HepG2 (cell line): ENCODE measurements around the gene MROH2A. TPM values are rescaled to one million over a fixed set of nuclear protein-coding genes. Genes with fewer than 3 reads are reported as not detected.

Source experiments
- GABPA ChIP-seq, 2 experiments: IDR thresholded peaks; 2 replicates each; pipeline ENCODE4 v1.6.1; 2011 to 2016; ENCODE audit warnings: low read depth in 2 of 2, low read length in 1 of 2, missing biosample characterization in 1 of 2, missing genetic modification characterization in 1 of 2
- GATAD2A ChIP-seq: IDR thresholded peaks from 2 replicates; pipeline ENCODE4 v1.6.1; 2016
- KDM3A ChIP-seq: IDR thresholded peaks from 2 replicates; pipeline ENCODE4 v1.6.1; 2018; ENCODE audit warnings: low read depth, missing compliant biosample characterization
- TOPORS ChIP-seq: sonication (generic); formaldehyde crosslinking; IDR thresholded peaks from 2 replicates; pipeline ENCODE4 v1.8.0; 2023; ENCODE audit warnings: mild to moderate bottlenecking, missing genetic modification reagents
- YY1 ChIP-seq: IDR thresholded peaks from 2 replicates; pipeline ENCODE4 v1.6.1; 2011; ENCODE audit warnings: low read length, low read depth, moderate library complexity, mild to moderate bottlenecking; ENCODE audit not compliant: insufficient read depth, insufficient replicate concordance
- ZNF138 ChIP-seq: sonication (generic); formaldehyde crosslinking; IDR thresholded peaks from 2 replicates; pipeline ENCODE4 v1.5.0; 2020; ENCODE audit warnings: mild to moderate bottlenecking, low read depth, missing genetic modification reagents
- ZNF317 ChIP-seq: sonication (generic); formaldehyde crosslinking; IDR thresholded peaks from 2 replicates; pipeline ENCODE4 v1.5.0; 2020; ENCODE audit warnings: mild to moderate bottlenecking, missing genetic modification reagents
- ZNF644 ChIP-seq: IDR thresholded peaks from 2 replicates; pipeline ENCODE4 v1.6.1; 2016; ENCODE audit warnings: low read depth
- ZNF709 ChIP-seq: sonication (generic); formaldehyde crosslinking; IDR thresholded peaks from 2 replicates; pipeline ENCODE4 v1.5.0; 2020; ENCODE audit warnings: mild to moderate bottlenecking, missing genetic modification reagents
- ZNF768 ChIP-seq: sonication (generic); formaldehyde crosslinking; IDR thresholded peaks from 2 replicates; pipeline ENCODE4 v1.4.0; 2020; ENCODE audit warnings: missing genetic modification reagents
- ZNF782 ChIP-seq: sonication (generic); formaldehyde crosslinking; IDR thresholded peaks from 2 replicates; pipeline ENCODE4 v1.4.0; 2020; ENCODE audit warnings: missing genetic modification reagents, mild to moderate bottlenecking, borderline replicate concordance
- ZNF879 ChIP-seq: sonication (generic); formaldehyde crosslinking; IDR thresholded peaks from 2 replicates; pipeline ENCODE4 v1.8.1; 2023; ENCODE audit warnings: missing genetic modification reagents
- polyA plus RNA-seq, 8 experiments: library from polyadenylated mRNA; depleted of rRNA in 3 of 8; stranded (reverse) in 7 of 8; unstranded in 1 of 8; fragments of >200 nt; fragmentation: Illumina TruSeq in 4 of 8; extraction: Trizol in 4 of 8; gene quantifications; 2 replicates each; pipeline versions ENCODE4 v1.2.1 to v1.2.3, GENCODE V29; 2011 to 2016; ENCODE audit warnings: low read depth in 4 of 8, missing spikeins in 1 of 8, mixed read lengths in 1 of 8; ENCODE audit not compliant: insufficient read depth in 1 of 8
- total RNA-seq, 5 experiments: library from RNA; depleted of rRNA; stranded (reverse); fragments of >200 nt; fragmentation: Illumina TruSeq; extraction: Trizol; gene quantifications; 2 replicates each; pipeline ENCODE4 v1.2.3, GENCODE V29; 2016; ENCODE audit warnings: low read depth in 1 of 5
- TF ChIP-seq, protein P1 (sequence below): sonication (generic); formaldehyde crosslinking; IDR thresholded peaks from 2 replicates; pipeline ENCODE4 v1.5.1; 2020; ENCODE audit warnings: mild to moderate bottlenecking, missing genetic modification reagents
- TF ChIP-seq, protein P2 (sequence below): sonication (generic); formaldehyde crosslinking; IDR thresholded peaks from 2 replicates; pipeline ENCODE4 v1.4.0; 2020; ENCODE audit warnings: low read depth, missing genetic modification reagents
- TF ChIP-seq, protein P3 (sequence below): sonication (generic); formaldehyde crosslinking; conservative IDR thresholded peaks from 2 replicates; pipeline ENCODE4 v1.8.0; 2022; ENCODE audit warnings: low read depth, missing genetic modification reagents
- TF ChIP-seq, protein P4 (sequence below): sonication (generic); formaldehyde crosslinking; IDR thresholded peaks from 2 replicates; pipeline ENCODE4 v1.4.0; 2020; ENCODE audit warnings: missing genetic modification reagents
- TF ChIP-seq, protein P5 (sequence below): IDR thresholded peaks from 2 replicates; pipeline ENCODE4 v1.6.1; 2016; ENCODE audit warnings: control low read depth

Gene MROH2A
- total and polyA plus RNA-seq, 2 of the 13 experiments (the other 11 are each of a cell fraction or from before 2014, with no cell fraction given) = 0.03 to 0.04 TPM

DNA sequence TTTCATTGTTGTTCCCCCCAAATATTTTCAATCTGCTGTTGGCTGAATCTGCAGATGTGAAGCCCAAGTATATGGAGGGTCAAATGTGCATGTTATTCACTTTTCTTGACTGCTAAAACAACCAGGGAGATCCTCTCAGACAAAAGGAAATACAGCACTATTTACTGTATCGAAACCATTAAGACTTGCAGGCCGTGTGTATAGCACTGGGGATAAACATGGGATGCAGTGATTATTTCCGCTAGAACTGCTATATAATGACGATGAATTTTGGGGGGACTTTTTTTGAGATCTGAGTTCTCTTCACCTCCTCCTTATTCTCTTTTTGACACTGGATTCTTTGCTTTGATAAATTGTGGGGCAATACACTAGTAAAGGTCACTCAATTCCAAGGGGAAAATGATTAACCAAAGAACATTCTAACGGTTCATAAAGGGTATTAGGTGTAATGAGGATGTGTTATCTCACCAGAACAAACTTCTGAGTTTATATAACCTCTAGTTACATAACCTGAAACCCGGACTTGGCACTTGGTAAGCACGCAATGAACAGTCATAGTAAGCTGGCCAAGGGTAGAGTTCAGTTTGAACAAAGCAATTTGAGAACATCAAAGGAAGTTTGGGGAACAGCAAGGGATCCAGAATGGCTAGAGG is 21.6 kb upstream of the MROH2A start (continued):
- TF ChIP-seq, protein P1, sequence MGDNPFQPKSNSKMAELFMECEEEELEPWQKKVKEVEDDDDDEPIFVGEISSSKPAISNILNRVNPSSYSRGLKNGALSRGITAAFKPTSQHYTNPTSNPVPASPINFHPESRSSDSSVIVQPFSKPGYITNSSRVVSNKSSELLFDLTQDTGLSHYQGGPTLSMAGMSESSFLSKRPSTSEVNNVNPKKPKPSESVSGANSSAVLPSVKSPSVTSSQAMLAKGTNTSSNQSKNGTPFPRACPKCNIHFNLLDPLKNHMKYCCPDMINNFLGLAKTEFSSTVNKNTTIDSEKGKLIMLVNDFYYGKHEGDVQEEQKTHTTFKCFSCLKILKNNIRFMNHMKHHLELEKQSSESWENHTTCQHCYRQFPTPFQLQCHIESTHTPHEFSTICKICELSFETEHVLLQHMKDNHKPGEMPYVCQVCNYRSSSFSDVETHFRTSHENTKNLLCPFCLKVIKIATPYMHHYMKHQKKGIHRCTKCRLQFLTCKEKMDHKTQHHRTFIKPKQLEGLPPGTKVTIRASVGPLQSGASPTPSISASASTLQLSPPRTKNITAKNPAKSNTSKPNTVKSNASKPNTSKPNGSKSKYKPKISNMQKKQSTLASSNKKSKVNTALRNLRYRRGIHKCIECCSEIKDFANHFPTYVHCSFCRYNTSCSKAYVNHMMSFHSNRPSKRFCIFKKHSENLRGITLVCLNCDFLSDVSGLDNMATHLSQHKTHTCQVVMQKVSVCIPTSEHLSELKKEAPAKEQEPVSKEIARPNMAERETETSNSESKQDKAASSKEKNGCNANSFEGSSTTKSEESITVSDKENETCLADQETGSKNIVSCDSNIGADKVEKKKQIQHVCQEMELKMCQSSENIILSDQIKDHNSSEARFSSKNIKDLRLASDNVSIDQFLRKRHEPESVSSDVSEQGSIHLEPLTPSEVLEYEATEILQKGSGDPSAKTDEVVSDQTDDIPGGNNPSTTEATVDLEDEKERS (CRISPR knock-in tag) = peak; percentile 71; the same call in 1 of the 2 replicates
- peak; percentile 64; the same call in 1 of the 2 replicates for TF ChIP-seq ZNF644 (CRISPR knock-in tag)
- TF ChIP-seq KDM3A (CRISPR knock-in tag) = peak; percentile 64; the same call in 1 of the 2 replicates
- TF ChIP-seq ZNF709 (CRISPR knock-in tag) = no peak
- TF ChIP-seq YY1 = no peak
- TF ChIP-seq ZNF138 (CRISPR knock-in tag) = no peak
- TF ChIP-seq ZNF879 = no peak
- TF ChIP-seq GATAD2A = peak; percentile 91
- peak; percentile 74; the same call in 1 of the 2 replicates for TF ChIP-seq ZNF317 (CRISPR knock-in tag)
- no peak for TF ChIP-seq TOPORS (CRISPR knock-in tag)
- TF ChIP-seq, protein P2, sequence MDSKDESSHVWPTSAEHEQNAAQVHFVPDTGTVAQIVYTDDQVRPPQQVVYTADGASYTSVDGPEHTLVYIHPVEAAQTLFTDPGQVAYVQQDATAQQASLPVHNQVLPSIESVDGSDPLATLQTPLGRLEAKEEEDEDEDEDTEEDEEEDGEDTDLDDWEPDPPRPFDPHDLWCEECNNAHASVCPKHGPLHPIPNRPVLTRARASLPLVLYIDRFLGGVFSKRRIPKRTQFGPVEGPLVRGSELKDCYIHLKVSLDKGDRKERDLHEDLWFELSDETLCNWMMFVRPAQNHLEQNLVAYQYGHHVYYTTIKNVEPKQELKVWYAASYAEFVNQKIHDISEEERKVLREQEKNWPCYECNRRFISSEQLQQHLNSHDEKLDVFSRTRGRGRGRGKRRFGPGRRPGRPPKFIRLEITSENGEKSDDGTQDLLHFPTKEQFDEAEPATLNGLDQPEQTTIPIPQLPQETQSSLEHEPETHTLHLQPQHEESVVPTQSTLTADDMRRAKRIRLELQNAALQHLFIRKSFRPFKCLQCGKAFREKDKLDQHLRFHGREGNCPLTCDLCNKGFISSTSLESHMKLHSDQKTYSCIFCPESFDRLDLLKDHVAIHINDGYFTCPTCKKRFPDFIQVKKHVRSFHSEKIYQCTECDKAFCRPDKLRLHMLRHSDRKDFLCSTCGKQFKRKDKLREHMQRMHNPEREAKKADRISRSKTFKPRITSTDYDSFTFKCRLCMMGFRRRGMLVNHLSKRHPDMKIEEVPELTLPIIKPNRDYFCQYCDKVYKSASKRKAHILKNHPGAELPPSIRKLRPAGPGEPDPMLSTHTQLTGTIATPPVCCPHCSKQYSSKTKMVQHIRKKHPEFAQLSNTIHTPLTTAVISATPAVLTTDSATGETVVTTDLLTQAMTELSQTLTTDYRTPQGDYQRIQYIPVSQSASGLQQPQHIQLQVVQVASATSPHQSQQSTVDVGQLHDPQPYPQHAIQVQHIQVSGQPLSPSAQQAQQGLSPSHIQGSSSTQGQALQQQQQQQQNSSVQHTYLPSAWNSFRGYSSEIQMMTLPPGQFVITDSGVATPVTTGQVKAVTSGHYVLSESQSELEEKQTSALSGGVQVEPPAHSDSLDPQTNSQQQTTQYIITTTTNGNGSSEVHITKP = 0 out of 2 replicates have a peak, but pooled peaks have one; percentile 50
- TF ChIP-seq, protein P3, sequence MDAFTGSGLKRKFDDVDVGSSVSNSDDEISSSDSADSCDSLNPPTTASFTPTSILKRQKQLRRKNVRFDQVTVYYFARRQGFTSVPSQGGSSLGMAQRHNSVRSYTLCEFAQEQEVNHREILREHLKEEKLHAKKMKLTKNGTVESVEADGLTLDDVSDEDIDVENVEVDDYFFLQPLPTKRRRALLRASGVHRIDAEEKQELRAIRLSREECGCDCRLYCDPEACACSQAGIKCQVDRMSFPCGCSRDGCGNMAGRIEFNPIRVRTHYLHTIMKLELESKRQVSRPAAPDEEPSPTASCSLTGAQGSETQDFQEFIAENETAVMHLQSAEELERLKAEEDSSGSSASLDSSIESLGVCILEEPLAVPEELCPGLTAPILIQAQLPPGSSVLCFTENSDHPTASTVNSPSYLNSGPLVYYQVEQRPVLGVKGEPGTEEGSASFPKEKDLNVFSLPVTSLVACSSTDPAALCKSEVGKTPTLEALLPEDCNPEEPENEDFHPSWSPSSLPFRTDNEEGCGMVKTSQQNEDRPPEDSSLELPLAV (CRISPR knock-in tag) = 0 out of 2 replicates have a peak, but pooled peaks have one; percentile 72
- no peak for TF ChIP-seq GABPA (IDR thresholded peaks at IDR 0.05; ENCODE audit: low read depth, low read length)
- peak; percentile 60; the same call in 1 of the 2 replicates for TF ChIP-seq GABPA (CRISPR knock-in tag; IDR thresholded peaks at IDR 0.05; ENCODE audit: low read depth)
- TF ChIP-seq, protein P4, sequence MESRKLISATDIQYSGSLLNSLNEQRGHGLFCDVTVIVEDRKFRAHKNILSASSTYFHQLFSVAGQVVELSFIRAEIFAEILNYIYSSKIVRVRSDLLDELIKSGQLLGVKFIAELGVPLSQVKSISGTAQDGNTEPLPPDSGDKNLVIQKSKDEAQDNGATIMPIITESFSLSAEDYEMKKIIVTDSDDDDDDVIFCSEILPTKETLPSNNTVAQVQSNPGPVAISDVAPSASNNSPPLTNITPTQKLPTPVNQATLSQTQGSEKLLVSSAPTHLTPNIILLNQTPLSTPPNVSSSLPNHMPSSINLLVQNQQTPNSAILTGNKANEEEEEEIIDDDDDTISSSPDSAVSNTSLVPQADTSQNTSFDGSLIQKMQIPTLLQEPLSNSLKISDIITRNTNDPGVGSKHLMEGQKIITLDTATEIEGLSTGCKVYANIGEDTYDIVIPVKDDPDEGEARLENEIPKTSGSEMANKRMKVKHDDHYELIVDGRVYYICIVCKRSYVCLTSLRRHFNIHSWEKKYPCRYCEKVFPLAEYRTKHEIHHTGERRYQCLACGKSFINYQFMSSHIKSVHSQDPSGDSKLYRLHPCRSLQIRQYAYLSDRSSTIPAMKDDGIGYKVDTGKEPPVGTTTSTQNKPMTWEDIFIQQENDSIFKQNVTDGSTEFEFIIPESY (CRISPR knock-in tag) = peak; percentile 51; the same call in 1 of the 2 replicates
- TF ChIP-seq ZNF768 (CRISPR knock-in tag) = no peak
- TF ChIP-seq, protein P5, sequence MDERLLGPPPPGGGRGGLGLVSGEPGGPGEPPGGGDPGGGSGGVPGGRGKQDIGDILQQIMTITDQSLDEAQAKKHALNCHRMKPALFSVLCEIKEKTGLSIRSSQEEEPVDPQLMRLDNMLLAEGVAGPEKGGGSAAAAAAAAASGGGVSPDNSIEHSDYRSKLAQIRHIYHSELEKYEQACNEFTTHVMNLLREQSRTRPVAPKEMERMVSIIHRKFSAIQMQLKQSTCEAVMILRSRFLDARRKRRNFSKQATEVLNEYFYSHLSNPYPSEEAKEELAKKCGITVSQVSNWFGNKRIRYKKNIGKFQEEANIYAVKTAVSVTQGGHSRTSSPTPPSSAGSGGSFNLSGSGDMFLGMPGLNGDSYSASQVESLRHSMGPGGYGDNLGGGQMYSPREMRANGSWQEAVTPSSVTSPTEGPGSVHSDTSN = 0 out of 2 replicates have a peak, but pooled peaks have one; percentile 46
- no peak for TF ChIP-seq ZNF782
